HG02981 (cell line): ENCODE data around the gene ZCCHC24.

Source experiments
- ATAC-seq: cut with Tn5 transposase; IDR thresholded peaks from one replicate; pipeline ENCODE4 v1.9.1; 2021; ENCODE audit warnings: mild to moderate bottlenecking, moderate library complexity; ENCODE audit not compliant: unreplicated experiment

Gene ZCCHC24

GRCh38 chr10:79433324-79434222, 11.9 kb downstream of the ZCCHC24 start:
- ATAC-seq: no peak

- no peak for ATAC-seq
These were observed 13.3 kb downstream of the ZCCHC24 start for GRCh38 chr10:79431891-79432831.

- no peak for ATAC-seq
These were observed 14.0 kb downstream of the ZCCHC24 start for GRCh38 chr10:79431428-79431827.

- ATAC-seq: no peak
These were observed 14.5 kb downstream of the ZCCHC24 start for GRCh38 chr10:79430936-79431335.

GRCh38 chr10:79430325-79430905, 15.0 kb downstream of the ZCCHC24 start:
- ATAC-seq: no peak

GRCh38 chr10:79429751-79430150, 15.7 kb downstream of the ZCCHC24 start:
- no peak for ATAC-seq

- ATAC-seq: no peak
These were observed 17.5 kb downstream of the ZCCHC24 start for GRCh38 chr10:79427965-79428364.

GRCh38 chr10:79425074-79425532, 20.3 kb downstream of the ZCCHC24 start:
- no peak for ATAC-seq

GRCh38 chr10:79424221-79425073, 21.0 kb downstream of the ZCCHC24 start:
- no peak for ATAC-seq

GRCh38 chr10:79422178-79422892, 23.1 kb downstream of the ZCCHC24 start:
- ATAC-seq: no peak

- no peak for ATAC-seq
These were observed 24.3 kb downstream of the ZCCHC24 start for GRCh38 chr10:79420974-79421688.

GRCh38 chr10:79418886-79419595, 26.4 kb downstream of the ZCCHC24 start:
- ATAC-seq: no peak

GRCh38 chr10:79418274-79418673, 27.1 kb downstream of the ZCCHC24 start:
- no peak for ATAC-seq

GRCh38 chr10:79417731-79418130, 27.7 kb downstream of the ZCCHC24 start:
- no peak for ATAC-seq

GRCh38 chr10:79417266-79417665, 28.2 kb downstream of the ZCCHC24 start:
- ATAC-seq: no peak

- no peak for ATAC-seq
These were observed 28.7 kb downstream of the ZCCHC24 start for GRCh38 chr10:79416578-79417255.

GRCh38 chr10:79415736-79416577, 29.5 kb downstream of the ZCCHC24 start:
- no peak for ATAC-seq
